ENCODE measurements around the gene LONP2. TPM values are rescaled to one million over a fixed set of nuclear protein-coding genes. Genes with fewer than 3 reads are reported as not detected.

Gene LONP2
- total RNA-seq, 1 experiment from 2014 or later, result 46.8 TPM

GRCh38 chr16:48394355-48394703 is 150.2 kb downstream of the LONP2 start:
- no peak for DNase-seq (ENCODE audit: low read depth, low spot score)
- Histone ChIP-seq H3K36me3 (ENCODE audit: control insufficient read depth in 1 of 2, insufficient read depth in 2 of 2, low read length in 2 of 2) (no peaks in the 10 kb centered on the region), H3K9me3 (ENCODE audit: control insufficient read depth in 1 of 2, insufficient read depth in 1 of 2, low read depth in 1 of 2, low read length in 2 of 2) (no peaks in the 10 kb centered on the region), H3K27ac (ENCODE audit: low read depth, low read length) (no peak overlapping the region), H3K9me2 (ENCODE audit: insufficient read depth) (no peaks in the 10 kb centered on the region), H4K20me1 (ENCODE audit: insufficient read depth) (no peaks in the 10 kb centered on the region), H3K4me2 (ENCODE audit: low read length) (no peak overlapping the region), H3K4me3 (replicated peaks in 1 of 2; ENCODE audit: low read depth in 1 of 2, low read length in 2 of 2) (no peak overlapping the region), H3K4me1 (ENCODE audit: control insufficient read depth in 1 of 2, insufficient read depth in 2 of 2, low read length in 2 of 2) (peaks cover 0 to 9% of the 10 kb centered on the region in 2 experiments; a peak in 2 of 4 replicates), H3K79me2 (ENCODE audit: insufficient read depth, low read length) (no peaks in the 10 kb centered on the region), H2AFZ (ENCODE audit: low read depth, low read length, poor library complexity, severe bottlenecking) (no peak overlapping the region), H3K27me3 (ENCODE audit: insufficient read depth, low read length) (no peaks in the 10 kb centered on the region), H3K9ac (ENCODE audit: low read length) (no peak overlapping the region)
- TF ChIP-seq MAX (IDR thresholded peaks at IDR 0.05) (no peak), JUND (IDR thresholded peaks at IDR 0.05) (no peak), ATF3 (IDR thresholded peaks at IDR 0.05) (no peak)
- TF ChIP-seq, protein P1, sequence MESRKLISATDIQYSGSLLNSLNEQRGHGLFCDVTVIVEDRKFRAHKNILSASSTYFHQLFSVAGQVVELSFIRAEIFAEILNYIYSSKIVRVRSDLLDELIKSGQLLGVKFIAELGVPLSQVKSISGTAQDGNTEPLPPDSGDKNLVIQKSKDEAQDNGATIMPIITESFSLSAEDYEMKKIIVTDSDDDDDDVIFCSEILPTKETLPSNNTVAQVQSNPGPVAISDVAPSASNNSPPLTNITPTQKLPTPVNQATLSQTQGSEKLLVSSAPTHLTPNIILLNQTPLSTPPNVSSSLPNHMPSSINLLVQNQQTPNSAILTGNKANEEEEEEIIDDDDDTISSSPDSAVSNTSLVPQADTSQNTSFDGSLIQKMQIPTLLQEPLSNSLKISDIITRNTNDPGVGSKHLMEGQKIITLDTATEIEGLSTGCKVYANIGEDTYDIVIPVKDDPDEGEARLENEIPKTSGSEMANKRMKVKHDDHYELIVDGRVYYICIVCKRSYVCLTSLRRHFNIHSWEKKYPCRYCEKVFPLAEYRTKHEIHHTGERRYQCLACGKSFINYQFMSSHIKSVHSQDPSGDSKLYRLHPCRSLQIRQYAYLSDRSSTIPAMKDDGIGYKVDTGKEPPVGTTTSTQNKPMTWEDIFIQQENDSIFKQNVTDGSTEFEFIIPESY (IDR thresholded peaks at IDR 0.05; ENCODE audit: extremely low read depth, insufficient replicate concordance, low read length), result no peak
- POLR2A ChIA-PET, result no interaction called here
- ATAC-seq, result no peak
- RAD21 ChIA-PET (ENCODE audit: low non-redundant PET in 1 of 2, low total read pairs in 2 of 2, uncharacterized antibody in 2 of 2, unreplicated experiment in 2 of 2), result no interaction called here
- intact Hi-C loops (cut with micrococcal nuclease), result no loop called here
- CTCF ChIA-PET, result no interaction called here
- no TSS peak for BruUV-seq (replicated peaks)

DNA sequence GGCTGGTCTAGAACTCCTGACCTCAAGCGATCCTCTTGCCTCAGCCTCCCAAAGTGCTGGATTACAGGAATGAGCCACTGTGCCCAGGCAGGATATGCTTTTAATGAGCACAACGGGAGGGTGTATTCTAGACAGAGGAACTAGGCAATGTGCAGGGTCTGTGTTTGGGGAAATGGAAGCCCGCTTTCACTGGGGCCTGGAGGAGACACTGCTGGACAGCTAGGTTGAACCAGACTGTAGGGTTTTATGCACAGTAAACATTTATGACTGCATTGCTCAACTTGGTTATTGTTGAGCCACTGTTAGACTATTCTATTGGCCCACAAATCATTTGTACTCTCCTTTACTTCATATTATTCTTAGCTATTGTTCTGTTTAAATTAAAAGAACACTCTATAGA is 151.3 kb downstream of the LONP2 start:
- H3K9me2 ChIP-seq (ENCODE audit: insufficient read depth), result no peaks in the 10 kb centered on the region
- ChIA-PET RAD21 (ENCODE audit: low non-redundant PET in 1 of 2, low total read pairs in 2 of 2, uncharacterized antibody in 2 of 2, unreplicated experiment in 2 of 2) (no interaction called here), CTCF (no interaction called here), POLR2A (no interaction called here)
- H3K79me2 ChIP-seq (ENCODE audit: insufficient read depth, low read length), result no peaks in the 10 kb centered on the region
- H2AFZ ChIP-seq (ENCODE audit: low read depth, low read length, poor library complexity, severe bottlenecking), result no peak overlapping the region
- intact Hi-C loops (cut with micrococcal nuclease), result no loop called here
- BruUV-seq (replicated peaks), result no TSS peak
- H3K36me3 ChIP-seq (ENCODE audit: control insufficient read depth in 1 of 2, insufficient read depth in 2 of 2, low read length in 2 of 2), result no peaks in the 10 kb centered on the region
- H3K9me3 ChIP-seq (ENCODE audit: control insufficient read depth in 1 of 2, insufficient read depth in 1 of 2, low read depth in 1 of 2, low read length in 2 of 2), result no peaks in the 10 kb centered on the region
- H3K9ac ChIP-seq (ENCODE audit: low read length), result no peak overlapping the region
- no peak overlapping the region for H3K4me2 ChIP-seq (ENCODE audit: low read length)
- H3K4me3 ChIP-seq (replicated peaks in 1 of 2; ENCODE audit: low read depth in 1 of 2, low read length in 2 of 2), result no peak overlapping the region
- H4K20me1 ChIP-seq (ENCODE audit: insufficient read depth), result no peaks in the 10 kb centered on the region
- no peak for DNase-seq (ENCODE audit: low read depth, low spot score)
- H3K27me3 ChIP-seq (ENCODE audit: insufficient read depth, low read length), result no peaks in the 10 kb centered on the region
- no peak overlapping the region for H3K27ac ChIP-seq (ENCODE audit: low read depth, low read length)
- ATAC-seq, result no peak
- peaks cover 0 to 9% of the 10 kb centered on the region in 2 experiments; a peak in 2 of 4 replicates for H3K4me1 ChIP-seq (ENCODE audit: control insufficient read depth in 1 of 2, insufficient read depth in 2 of 2, low read length in 2 of 2)
- TF ChIP-seq, protein P1 (IDR thresholded peaks at IDR 0.05; ENCODE audit: extremely low read depth, insufficient replicate concordance, low read length), result no peak
- no peak for TF ChIP-seq CTCF (IDR thresholded peaks at IDR 0.05 in 2 of 3, conservative IDR thresholded peaks at IDR 0.05 in 1 of 3; ENCODE audit: borderline replicate concordance in 1 of 3, insufficient read depth in 1 of 3, low read depth in 2 of 3, low read length in 2 of 3)
- no peak for TF ChIP-seq MAX (IDR thresholded peaks at IDR 0.05)
- TF ChIP-seq, protein P2, sequence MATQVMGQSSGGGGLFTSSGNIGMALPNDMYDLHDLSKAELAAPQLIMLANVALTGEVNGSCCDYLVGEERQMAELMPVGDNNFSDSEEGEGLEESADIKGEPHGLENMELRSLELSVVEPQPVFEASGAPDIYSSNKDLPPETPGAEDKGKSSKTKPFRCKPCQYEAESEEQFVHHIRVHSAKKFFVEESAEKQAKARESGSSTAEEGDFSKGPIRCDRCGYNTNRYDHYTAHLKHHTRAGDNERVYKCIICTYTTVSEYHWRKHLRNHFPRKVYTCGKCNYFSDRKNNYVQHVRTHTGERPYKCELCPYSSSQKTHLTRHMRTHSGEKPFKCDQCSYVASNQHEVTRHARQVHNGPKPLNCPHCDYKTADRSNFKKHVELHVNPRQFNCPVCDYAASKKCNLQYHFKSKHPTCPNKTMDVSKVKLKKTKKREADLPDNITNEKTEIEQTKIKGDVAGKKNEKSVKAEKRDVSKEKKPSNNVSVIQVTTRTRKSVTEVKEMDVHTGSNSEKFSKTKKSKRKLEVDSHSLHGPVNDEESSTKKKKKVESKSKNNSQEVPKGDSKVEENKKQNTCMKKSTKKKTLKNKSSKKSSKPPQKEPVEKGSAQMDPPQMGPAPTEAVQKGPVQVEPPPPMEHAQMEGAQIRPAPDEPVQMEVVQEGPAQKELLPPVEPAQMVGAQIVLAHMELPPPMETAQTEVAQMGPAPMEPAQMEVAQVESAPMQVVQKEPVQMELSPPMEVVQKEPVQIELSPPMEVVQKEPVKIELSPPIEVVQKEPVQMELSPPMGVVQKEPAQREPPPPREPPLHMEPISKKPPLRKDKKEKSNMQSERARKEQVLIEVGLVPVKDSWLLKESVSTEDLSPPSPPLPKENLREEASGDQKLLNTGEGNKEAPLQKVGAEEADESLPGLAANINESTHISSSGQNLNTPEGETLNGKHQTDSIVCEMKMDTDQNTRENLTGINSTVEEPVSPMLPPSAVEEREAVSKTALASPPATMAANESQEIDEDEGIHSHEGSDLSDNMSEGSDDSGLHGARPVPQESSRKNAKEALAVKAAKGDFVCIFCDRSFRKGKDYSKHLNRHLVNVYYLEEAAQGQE (IDR thresholded peaks at IDR 0.05; ENCODE audit: low read depth), result no peak
- TF ChIP-seq TCF7L2 (IDR thresholded peaks at IDR 0.05; ENCODE audit: borderline replicate concordance, extremely low read depth, insufficient read depth, insufficient read length), result no peak

Measured in HCT116 (cell line).